NCI-H128 (cell line): Measurements from ENCODE around the gene HYDIN.

ENCODE experiments used
- DNase-seq: peaks from one replicate; lab custom pipeline; 2025; ENCODE audit not compliant: unreplicated experiment; lab: John Stamatoyannopoulos, UW

The HYDIN gene

GRCh38 chr16:71230122-71230845 is at the start of gene HYDIN:
Gene HYDIN, minus strand, starts transcription at chr16:71230722. Its CDS starts 43,827 bp downstream, at chr16:71186895.
- DNase-seq, result peak; percentile 38

- no peak for DNase-seq
Observed at GRCh38 chr16:71276589-71277334, 46.2 kb upstream of the HYDIN start.

GRCh38 chr16:71273384-71273783 is 42.9 kb upstream of the HYDIN start:
- DNase-seq, result no peak

- no peak for DNase-seq
Observed at GRCh38 chr16:71264299-71264698, 33.8 kb upstream of the HYDIN start.

- DNase-seq, result no peak
Observed at GRCh38 chr16:71263582-71263981, 33.1 kb upstream of the HYDIN start.

GRCh38 chr16:71262391-71262790 is 31.9 kb upstream of the HYDIN start:
- DNase-seq, result no peak

- no peak for DNase-seq
Observed at GRCh38 chr16:71260995-71261394, 30.5 kb upstream of the HYDIN start.

GRCh38 chr16:71259086-71259485 is 28.6 kb upstream of the HYDIN start:
- DNase-seq, result no peak

GRCh38 chr16:71258372-71258771 is 27.9 kb upstream of the HYDIN start:
- DNase-seq, result no peak

- no peak for DNase-seq
Observed at GRCh38 chr16:71257768-71258167, 27.2 kb upstream of the HYDIN start.

GRCh38 chr16:71255721-71256120 is 25.2 kb upstream of the HYDIN start:
- no peak for DNase-seq

GRCh38 chr16:71254832-71255525 is 24.5 kb upstream of the HYDIN start:
- DNase-seq, result no peak

- no peak for DNase-seq
Observed at GRCh38 chr16:71250461-71251235, 20.1 kb upstream of the HYDIN start.

GRCh38 chr16:71249399-71249798 is 18.9 kb upstream of the HYDIN start:
- no peak for DNase-seq

GRCh38 chr16:71247478-71247877 is 17.0 kb upstream of the HYDIN start:
- DNase-seq, result no peak

- no peak for DNase-seq
Observed at GRCh38 chr16:71246309-71246708, 15.8 kb upstream of the HYDIN start.

- DNase-seq, result no peak
Observed at GRCh38 chr16:71244521-71244920, 14.0 kb upstream of the HYDIN start.

GRCh38 chr16:71242601-71243000 is 12.1 kb upstream of the HYDIN start:
- DNase-seq, result no peak

GRCh38 chr16:71242036-71242435 is 11.5 kb upstream of the HYDIN start:
- DNase-seq, result no peak

GRCh38 chr16:71229344-71229743 is 1.2 kb downstream of the HYDIN start:
- DNase-seq, result no peak
